MG63 (cell line): ENCODE data around the gene ARHGAP21. TPM values are rescaled to one million over a fixed set of nuclear protein-coding genes. Genes with fewer than 3 reads are reported as not detected.
"Not testable (repeated sequence)": the region's sequence is repeated elsewhere in the genome, so short reads cannot be mapped to it uniquely, and the experiment has no call there.

Experiments
- DNase-seq: peaks from one replicate; pipeline ENCODE4 v3.0.0-alpha.2; 2020
- H3K27me3 ChIP-seq: fragments of 250-450 bp; sonication (Bioruptor Pico); 2 replicates; pipeline ENCODE4 v1.5.1; 2020; ENCODE audit warnings: mild to moderate bottlenecking, moderate library complexity
- H3K36me3 ChIP-seq: fragments of 250-450 bp; sonication (Bioruptor Pico); 2 replicates; pipeline ENCODE4 v1.5.1; 2020; ENCODE audit warnings: mild to moderate bottlenecking, moderate library complexity
- H3K4me3 ChIP-seq: fragments of 250-450 bp; sonication (Bioruptor Pico); 2 replicates; pipeline ENCODE4 v1.5.1; 2020; ENCODE audit warnings: mild to moderate bottlenecking, moderate library complexity
- H3K9me3 ChIP-seq: fragments of 250-450 bp; sonication (Bioruptor Pico); 2 replicates; pipeline ENCODE4 v1.5.1; 2020; ENCODE audit warnings: mild to moderate bottlenecking, moderate library complexity
- total RNA-seq: library from RNA; depleted of rRNA; stranded (reverse); fragments of >200 nt; shearing (Covaris generic); gene quantifications from 2 replicates; pipeline ENCODE4 v1.2.3, GENCODE V29; 2014; ENCODE audit warnings: low replicate concordance

The ARHGAP21 gene
- total RNA-seq, 1 experiment from 2014 or later = 29.1 TPM

DNA sequence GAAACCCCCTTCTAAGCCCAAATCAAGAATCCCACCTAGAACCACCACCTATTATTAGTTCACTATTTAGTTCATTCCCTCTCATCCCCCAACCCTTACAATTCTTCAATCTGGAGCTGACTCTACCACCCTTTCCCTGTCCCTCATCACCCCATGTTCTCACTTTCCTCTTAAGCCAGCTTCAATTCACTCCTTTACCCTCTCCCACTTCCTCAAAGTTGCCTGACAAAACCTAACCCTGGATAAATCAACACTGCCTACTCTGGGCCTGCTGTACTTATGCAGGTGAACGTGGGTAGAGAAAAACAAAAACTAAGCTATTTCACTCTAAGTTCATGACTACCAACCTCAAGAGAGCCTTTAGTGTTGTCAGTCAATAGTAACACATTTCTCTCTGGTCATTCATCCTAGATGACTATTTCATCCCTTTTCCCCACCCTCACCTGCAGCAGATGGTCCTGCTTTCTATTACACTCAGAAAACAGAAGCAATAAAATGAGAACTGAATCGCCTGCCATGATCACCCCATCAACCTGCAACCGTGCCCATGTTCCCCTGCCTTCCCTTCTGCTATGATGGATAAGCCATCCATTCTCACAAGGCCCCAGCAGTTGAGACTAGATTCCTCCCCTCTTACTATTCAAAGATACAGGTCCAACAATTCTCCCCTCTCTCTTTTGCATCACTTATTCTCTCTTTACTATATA, 52.6 kb downstream of the ARHGAP21 start:
- Histone ChIP-seq H3K36me3 (peaks cover 5% of the 10 kb centered on the region), H3K27me3 (no peaks in the 10 kb centered on the region), H3K9me3 (no peaks in the 10 kb centered on the region), H3K4me3 (no peak overlapping the region)
- no peak for DNase-seq

DNA sequence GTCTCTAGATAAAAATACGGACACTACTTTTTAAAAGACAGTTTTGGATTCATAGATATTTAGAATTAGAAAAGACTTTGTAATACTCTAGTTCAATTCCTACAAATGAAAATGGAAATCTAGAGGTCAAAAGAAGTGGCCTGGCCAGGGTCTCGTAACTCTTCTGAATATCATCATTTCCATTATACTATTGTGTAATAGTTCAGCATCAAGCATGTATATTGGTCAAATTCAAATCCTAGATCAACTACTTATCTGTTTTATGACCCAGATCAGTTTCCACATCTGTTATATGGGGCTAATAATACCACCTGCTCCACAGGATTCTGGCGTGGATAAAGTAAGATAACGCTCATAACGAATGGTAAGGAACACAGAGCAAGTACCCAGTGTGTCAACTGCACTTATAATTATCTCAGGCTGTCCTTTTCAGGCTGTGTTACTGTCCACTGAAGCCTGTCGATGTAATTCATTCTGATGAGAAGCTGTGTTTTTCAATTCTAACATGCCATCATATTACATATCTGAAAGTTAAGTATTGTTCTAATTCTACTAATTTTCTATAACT, 54.3 kb downstream of the ARHGAP21 start:
- H3K9me3 ChIP-seq = no peaks in the 10 kb centered on the region
- H3K4me3 ChIP-seq = no peak overlapping the region
- DNase-seq = no peak
- peaks cover 5% of the 10 kb centered on the region for H3K36me3 ChIP-seq
- no peaks in the 10 kb centered on the region for H3K27me3 ChIP-seq

DNA sequence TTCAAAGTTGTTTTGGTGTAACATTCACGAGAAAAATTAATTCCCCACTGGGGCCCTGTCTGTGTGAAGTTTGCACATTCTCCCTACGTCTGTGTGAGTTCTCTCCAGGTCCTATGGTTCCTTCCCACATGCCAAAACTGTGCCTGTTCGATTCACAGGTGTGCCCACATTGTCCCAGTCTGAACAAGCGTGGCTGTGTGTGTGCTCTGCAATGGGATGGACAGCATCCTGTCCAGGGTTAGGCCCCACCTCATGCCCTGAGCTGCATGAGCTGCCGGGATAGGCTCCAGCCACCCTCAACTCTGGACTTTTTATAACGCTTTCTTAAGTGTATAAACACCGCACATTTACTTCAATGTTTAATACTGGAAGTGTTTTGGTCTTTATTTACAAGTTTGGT, 55.4 kb downstream of the ARHGAP21 start:
- no peak for DNase-seq
- H3K27me3 ChIP-seq = no peaks in the 10 kb centered on the region
- no peaks in the 10 kb centered on the region for H3K9me3 ChIP-seq
- no peak overlapping the region for H3K4me3 ChIP-seq
- peaks cover 5% of the 10 kb centered on the region for H3K36me3 ChIP-seq

DNA sequence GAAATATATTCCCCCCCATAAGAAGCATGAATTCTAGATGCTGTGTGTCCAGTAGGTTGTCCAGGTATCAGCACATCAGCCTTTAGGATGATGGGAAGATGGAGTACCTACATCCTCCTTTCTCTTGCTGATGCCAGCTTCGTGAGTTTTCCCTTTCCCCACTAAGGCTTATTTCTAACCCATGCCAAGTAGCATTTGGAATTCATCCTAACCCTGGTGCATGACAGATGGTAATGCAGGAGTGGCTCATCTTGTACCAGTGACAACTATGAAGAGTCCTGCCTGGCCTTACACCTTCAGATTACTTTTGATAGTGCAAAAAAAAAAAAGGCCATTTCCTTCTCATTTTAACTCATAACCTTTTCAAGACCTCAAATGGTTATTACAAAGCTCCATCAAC, 58.7 kb downstream of the ARHGAP21 start:
- no peak for DNase-seq

DNA sequence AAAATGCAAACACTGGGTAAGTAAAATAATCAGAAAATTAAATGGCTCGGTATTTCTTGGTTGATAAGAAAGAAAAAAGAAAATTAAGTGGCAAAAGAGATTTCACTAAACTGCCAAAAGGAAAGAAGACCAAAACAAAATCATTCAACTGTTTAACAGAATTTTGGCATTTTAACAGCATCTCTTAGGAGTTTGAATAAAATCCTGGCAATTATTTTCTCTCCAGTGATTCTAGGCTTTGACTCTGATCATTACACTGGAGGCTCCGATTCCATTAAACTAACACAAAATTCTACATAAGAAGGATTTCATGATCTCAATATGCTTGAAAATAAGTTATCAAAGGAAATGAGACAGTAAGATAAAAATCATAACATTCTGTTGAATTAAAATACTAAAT, 62.3 kb downstream of the ARHGAP21 start:
- no peaks in the 10 kb centered on the region for H3K9me3 ChIP-seq
- H3K4me3 ChIP-seq = no peak overlapping the region
- no peaks in the 10 kb centered on the region for H3K27me3 ChIP-seq
- DNase-seq = no peak
- H3K36me3 ChIP-seq = peaks cover 10% of the 10 kb centered on the region

More for the DNA sequence above, 58.7 kb downstream of the ARHGAP21 start:
- H3K9me3 ChIP-seq = no peaks in the 10 kb centered on the region
- peaks cover 5% of the 10 kb centered on the region for H3K36me3 ChIP-seq
- H3K27me3 ChIP-seq = no peaks in the 10 kb centered on the region
- no peak overlapping the region for H3K4me3 ChIP-seq

DNA sequence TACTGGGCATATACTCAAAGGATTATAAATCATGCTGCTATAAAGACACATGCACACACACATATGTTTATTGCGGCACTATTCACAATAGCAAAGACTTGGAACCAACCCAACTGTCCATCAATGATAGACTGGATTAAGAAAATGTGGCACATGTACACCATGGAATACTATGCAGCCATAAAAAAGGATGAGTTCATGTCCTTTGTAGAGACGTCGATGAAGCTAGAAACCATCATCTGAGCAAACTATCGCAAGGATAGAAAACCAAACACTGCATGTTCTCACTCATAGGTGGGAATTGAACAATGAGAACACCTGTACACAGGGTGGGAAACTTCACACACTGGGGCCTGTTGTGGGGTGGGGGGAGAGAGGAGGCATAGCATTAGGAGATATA, 65.4 kb downstream of the ARHGAP21 start:
- not testable (repeated sequence) for H3K4me3 ChIP-seq, H3K9me3 ChIP-seq, H3K27me3 ChIP-seq, DNase-seq, H3K36me3 ChIP-seq

DNA sequence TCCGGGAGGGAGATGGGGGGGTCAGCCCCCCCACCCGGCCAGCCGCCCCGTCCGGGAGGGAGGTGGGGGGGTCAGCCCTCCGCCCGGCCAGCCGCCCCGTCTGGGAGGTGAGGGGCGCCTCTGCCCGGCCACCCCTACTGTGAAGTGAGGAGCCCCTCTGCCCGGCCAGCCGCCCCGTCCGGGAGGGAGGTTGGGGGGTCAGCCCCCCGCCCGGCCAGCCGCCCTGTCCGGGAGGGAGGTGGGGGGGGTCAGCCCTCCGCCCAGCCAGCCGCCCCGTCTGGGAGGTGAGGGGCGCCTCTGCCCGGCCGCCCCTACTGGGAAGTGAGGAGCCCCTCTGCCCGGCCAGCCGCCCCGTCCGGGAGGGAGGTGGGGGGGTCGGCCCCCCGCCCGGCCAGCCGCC, 67.4 kb downstream of the ARHGAP21 start:
- H3K27me3 ChIP-seq, DNase-seq, H3K36me3 ChIP-seq, H3K4me3 ChIP-seq, H3K9me3 ChIP-seq: not testable (repeated sequence)

DNA sequence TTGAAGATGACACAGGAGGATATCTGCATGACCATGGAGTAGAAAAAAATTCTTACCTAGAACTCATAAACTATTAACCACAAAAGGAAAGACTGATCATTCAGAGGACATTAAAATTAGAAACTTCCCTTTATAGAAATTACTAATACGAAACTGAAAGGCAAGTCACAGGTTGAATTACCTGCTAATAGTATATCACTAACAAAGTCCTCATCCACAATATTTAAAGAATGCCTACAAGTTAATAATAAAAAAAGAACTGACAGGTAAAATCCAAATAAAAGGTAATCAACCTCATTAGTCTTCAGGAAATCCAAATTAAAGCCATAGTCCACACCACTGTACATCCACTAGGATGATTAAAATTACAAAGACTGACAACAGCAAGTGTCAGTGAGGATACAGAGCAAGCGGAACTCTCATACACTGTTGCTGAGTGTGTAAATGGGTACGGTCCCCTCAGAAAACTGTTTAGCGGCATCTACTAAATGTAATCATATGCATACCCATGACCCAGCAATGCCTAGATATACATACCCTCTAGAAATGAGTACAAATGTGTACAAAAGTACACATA, 71.2 kb downstream of the ARHGAP21 start:
- Histone ChIP-seq H3K27me3 (no peaks in the 10 kb centered on the region), H3K4me3 (no peak overlapping the region), H3K36me3 (no peaks in the 10 kb centered on the region), H3K9me3 (no peaks in the 10 kb centered on the region)
- no peak for DNase-seq

DNA sequence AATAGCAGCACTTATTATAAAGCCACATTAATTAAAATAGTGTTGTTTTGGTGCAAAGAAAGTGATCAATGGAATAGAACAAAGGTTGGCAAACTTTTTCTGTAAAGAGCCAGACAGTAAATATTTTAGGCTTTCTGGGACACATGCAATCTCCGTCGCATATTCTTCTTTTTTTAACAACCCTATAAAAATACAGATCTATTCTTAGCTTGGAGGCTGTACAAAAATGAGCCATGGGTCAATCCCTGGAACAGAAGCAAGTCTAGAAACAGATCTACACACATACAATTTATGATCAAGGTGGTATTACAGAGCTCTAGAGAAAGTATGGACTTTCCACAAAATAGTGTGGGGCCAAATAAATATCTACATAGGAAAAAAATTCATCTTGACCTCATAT, 71.8 kb downstream of the ARHGAP21 start:
- DNase-seq = no peak
- H3K36me3 ChIP-seq = no peaks in the 10 kb centered on the region
- no peaks in the 10 kb centered on the region for H3K9me3 ChIP-seq
- H3K4me3 ChIP-seq = no peak overlapping the region
- H3K27me3 ChIP-seq = no peaks in the 10 kb centered on the region

DNA sequence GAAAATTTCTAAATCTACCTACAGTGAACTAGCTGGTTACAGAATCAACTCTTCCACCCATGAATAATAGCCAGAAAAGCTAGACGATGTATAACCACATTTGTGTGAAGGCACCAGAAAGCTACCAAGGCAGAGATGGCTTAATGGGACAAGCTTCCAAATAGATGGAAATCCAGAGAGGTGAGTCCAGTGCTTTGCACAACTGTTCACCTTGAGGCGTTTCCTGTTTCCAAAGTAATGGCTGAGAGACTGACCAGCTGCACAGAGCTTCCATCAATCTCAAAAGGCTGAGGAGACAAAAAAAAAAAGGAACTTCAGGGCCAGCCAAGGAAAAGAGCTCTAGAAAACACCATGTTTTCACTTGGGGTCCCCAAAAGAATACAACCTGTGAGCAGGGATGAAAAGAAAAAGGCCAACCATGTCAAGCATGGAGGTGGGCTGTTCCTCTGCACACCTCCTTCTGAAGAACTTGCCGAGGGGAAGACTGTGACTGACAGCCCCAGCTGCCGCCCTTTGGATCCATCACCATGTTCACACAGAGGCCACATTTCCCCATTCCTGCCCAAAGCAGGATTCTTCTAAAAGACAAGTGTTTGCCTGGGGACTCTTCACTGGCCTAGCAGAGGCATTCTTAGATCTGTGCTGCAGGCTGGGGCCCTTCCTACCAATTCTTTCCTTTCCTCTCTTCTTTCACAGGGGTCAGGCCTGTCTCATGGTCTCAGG, 72.9 kb downstream of the ARHGAP21 start:
- Histone ChIP-seq H3K9me3 (no peaks in the 10 kb centered on the region), H3K27me3 (no peaks in the 10 kb centered on the region), H3K4me3 (no peak overlapping the region), H3K36me3 (no peaks in the 10 kb centered on the region)
- no peak for DNase-seq

DNA sequence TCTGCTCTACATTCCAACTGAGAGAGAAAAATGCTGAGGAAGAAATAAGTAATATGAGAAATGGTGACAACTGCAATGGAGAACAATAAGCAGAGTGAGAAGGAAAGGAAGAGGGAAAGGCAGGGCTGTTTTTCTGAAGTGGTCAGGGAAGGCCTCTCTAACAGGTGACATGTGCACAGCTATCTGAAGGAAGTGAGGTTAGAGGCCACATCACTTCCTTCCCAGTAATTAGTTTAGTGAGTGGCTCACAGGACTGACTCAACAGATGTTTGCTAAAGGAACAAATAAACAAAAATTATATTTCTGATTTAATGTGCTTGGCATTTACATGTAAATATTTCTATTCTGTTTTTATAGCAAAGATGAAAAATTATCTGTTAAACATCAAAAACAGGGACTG, 77.9 kb downstream of the ARHGAP21 start:
- H3K9me3 ChIP-seq = no peaks in the 10 kb centered on the region
- no peak for DNase-seq
- no peaks in the 10 kb centered on the region for H3K27me3 ChIP-seq
- no peak overlapping the region for H3K4me3 ChIP-seq
- no peaks in the 10 kb centered on the region for H3K36me3 ChIP-seq

DNA sequence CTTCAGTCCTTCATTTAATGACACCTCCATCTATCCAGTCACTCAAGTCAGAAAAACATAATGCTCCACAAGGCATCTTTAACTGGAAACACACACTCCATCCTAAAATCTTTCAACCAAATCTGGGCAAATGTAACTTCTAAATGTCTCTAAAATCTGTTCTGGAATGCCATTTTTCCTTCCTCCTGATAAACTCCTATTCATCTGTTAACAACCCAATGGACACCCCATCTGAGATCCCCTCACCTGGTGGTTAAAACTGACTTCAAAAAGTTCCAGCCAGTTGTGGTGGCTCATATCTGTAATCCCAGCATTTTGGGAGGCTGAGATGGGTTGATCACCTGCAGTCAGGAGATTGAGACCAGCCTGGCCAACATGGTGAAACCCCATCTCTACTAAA, 78.7 kb downstream of the ARHGAP21 start:
- Histone ChIP-seq H3K9me3 (no peaks in the 10 kb centered on the region), H3K4me3 (no peak overlapping the region), H3K27me3 (no peaks in the 10 kb centered on the region), H3K36me3 (no peaks in the 10 kb centered on the region)
- DNase-seq = no peak

DNA sequence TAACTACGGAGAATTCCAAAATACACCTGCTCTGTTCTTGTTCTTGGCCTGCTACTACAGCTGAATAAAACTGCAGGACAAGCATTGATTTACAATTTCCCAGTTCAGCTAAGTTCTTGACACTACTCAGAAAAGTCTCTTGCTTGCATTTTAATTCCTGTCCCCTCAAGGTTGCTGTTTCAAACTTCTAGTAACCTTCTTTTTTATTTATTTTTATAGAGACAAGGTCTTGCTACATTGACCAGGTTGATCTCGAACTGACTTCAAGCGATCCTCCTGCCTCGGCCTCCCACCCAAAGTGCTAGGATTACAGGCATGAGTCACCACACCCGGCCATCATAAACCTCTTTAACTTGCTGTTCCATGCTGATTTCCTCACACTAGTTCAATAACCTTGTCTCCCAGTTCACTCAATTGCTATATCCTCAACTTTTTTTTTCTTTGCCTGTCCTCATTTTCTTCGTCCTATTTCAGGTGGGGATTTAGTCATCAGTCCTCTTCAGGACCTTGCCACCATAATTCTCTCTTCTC, 79.9 kb downstream of the ARHGAP21 start:
- H3K27me3 ChIP-seq = no peaks in the 10 kb centered on the region
- no peaks in the 10 kb centered on the region for H3K36me3 ChIP-seq
- no peaks in the 10 kb centered on the region for H3K9me3 ChIP-seq
- no peak for DNase-seq
- no peak overlapping the region for H3K4me3 ChIP-seq

DNA sequence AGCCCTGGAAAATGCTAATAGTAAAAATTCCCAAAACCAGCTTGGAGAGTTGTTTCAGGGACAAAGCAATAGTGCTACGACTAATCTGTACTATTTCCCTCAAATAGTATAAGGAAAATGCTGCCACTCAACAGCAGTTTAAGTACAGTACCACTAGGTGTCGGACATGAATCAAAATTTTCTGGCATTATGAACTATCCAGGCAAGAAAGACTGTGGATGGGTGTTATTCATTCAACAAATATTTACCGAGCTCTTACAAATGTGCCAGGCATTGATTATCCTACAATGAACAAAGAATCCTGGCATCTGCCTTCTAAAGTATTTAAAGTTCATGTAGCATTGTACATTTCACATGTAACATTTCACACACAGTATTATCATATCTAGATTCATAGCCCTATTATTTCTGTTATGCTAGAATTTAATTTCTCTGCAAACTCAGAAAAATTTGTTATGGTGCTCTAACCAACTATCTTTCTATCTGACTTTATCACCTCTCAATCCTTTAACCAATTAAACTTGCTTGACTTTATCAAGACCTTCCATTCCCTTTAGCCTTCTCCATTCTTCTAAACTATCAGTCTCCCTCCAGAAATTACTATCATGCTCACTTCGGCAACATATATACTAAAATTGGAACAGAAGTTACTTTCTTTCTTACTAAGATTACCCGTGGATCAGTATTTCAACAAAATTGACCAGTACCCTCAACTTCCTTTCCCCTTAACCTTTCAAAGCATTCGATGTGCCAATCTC, 80.6 kb downstream of the ARHGAP21 start:
- DNase-seq = no peak
- Histone ChIP-seq H3K9me3 (no peaks in the 10 kb centered on the region), H3K27me3 (no peaks in the 10 kb centered on the region), H3K4me3 (no peak overlapping the region), H3K36me3 (no peaks in the 10 kb centered on the region)

DNA sequence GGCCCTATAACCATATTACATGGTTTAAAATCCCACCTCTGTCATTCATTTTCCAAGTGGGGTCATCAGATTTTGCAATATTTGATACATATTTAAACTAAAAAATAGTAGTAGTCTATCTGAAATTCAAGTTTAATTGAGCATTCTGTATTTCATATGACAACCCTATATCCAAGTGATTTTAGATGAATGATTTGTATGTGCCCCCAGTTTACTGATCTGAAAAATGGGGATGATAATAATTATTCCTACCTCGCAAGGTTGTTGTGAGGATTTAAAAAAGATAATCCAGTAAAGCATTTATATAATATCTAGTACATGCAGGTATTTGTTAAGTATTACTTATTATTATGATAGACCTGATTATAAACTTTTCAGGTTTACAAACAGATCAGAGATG, 84.6 kb downstream of the ARHGAP21 start:
- Histone ChIP-seq H3K9me3 (no peaks in the 10 kb centered on the region), H3K36me3 (peaks cover 4% of the 10 kb centered on the region), H3K4me3 (no peak overlapping the region), H3K27me3 (no peaks in the 10 kb centered on the region)
- no peak for DNase-seq

DNA sequence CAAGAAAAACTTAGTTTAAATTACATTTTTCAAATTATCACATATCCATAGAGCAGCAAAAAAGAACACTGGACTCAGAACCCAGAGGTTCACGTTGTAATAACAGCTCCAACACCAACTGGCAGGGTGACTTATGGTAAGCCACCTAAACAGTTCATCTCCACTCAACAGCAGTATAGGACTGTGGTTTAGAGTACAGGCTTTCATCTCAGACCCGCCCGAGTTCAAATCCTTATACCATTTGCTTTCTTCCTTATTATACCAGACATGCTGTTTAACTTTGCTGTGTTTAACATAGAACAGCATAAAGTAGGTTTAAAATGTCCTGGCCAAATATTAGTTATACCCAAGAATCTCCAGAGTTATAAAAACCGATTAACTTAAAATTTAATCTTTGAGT, 97.9 kb downstream of the ARHGAP21 start:
- no peak for DNase-seq
- H3K36me3 ChIP-seq = peaks cover 9% of the 10 kb centered on the region

DNA sequence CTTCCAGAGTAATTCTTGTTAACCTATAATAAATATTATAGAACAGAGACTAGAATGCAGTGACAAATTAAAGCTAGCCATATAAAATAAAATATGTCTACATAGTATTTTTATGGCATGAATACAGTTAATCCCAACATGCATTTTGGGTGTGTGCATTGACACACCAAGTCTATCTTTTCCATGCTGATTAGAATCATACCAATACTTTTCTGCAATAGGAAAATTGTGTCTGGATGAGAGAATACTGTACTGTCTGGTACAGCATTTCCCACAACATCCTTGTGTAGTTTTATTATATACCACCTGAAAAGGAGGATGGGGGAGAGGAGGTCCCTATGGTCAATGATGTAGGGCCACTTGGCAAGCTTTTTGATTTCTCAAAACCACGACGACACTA, 100.3 kb downstream of the ARHGAP21 start:
- Histone ChIP-seq H3K36me3 (peaks cover 14% of the 10 kb centered on the region), H3K9me3 (no peaks in the 10 kb centered on the region), H3K4me3 (no peak overlapping the region), H3K27me3 (no peaks in the 10 kb centered on the region)
- DNase-seq = no peak

More for the DNA sequence above, 97.9 kb downstream of the ARHGAP21 start:
- H3K27me3 ChIP-seq = no peaks in the 10 kb centered on the region
- H3K9me3 ChIP-seq = no peaks in the 10 kb centered on the region
- H3K4me3 ChIP-seq = no peak overlapping the region
